GM18858 (cell line): ENCODE data around the gene PLP2.
A peak's percentile ranks its signal among the peaks of the same experiment; 100 is the strongest.
"Not testable (repeated sequence)": the region's sequence is repeated elsewhere in the genome, so short reads cannot be mapped to it uniquely, and the experiment has no call there.

ENCODE experiments used
- ATAC-seq: cut with Tn5 transposase; IDR thresholded peaks from one replicate; pipeline ENCODE4 v1.9.1; 2021; ENCODE audit not compliant: unreplicated experiment

Gene PLP2, protein sequence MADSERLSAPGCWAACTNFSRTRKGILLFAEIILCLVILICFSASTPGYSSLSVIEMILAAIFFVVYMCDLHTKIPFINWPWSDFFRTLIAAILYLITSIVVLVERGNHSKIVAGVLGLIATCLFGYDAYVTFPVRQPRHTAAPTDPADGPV

DNA sequence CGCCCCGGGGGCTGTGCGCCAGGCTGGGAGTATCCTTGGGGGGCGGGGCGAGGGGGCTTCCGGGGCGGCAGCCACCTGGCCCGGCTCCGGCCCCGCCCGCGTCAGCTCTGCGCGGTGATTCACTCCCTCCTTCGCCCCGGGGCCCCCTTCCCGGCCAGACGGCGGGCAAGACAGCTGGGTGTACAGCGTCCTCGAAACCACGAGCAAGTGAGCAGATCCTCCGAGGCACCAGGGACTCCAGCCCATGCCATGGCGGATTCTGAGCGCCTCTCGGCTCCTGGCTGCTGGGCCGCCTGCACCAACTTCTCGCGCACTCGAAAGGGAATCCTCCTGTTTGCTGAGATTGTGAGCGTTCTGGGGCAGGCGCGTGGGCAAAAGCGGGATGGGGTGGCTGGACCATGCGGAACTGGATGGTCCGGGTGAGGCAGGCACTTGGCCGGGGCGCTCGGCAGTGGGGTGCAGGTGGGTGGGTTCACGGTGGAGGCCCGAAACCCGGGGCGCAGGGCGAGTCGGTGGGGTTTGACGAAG lies at the start of gene PLP2:
Gene PLP2 (plus strand): TSS at position 147 of the 528 bp plus-strand sequence. CDS start 103 bp downstream, at position 250.
- ATAC-seq: no peak

DNA sequence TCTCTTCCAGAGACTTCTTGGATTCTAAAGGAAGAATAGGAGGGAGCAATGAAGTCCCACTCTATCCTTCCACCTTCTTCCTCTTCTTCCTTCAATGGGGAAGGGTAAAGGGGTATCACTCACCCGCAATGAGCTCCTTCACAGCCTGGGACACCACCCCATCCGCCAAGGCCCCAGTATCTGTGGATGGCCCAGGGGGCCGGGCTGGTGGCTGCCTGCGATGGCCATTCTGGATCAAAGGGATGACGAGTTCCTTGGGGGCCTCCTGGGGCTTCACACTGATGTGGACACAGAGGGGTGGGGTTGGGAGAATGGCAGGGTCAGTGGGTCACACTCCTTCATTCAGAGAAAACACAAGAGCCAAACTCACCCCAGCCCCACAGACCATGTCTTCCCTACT lies 49.2 kb upstream of the PLP2 start:
- ATAC-seq: no peak

DNA sequence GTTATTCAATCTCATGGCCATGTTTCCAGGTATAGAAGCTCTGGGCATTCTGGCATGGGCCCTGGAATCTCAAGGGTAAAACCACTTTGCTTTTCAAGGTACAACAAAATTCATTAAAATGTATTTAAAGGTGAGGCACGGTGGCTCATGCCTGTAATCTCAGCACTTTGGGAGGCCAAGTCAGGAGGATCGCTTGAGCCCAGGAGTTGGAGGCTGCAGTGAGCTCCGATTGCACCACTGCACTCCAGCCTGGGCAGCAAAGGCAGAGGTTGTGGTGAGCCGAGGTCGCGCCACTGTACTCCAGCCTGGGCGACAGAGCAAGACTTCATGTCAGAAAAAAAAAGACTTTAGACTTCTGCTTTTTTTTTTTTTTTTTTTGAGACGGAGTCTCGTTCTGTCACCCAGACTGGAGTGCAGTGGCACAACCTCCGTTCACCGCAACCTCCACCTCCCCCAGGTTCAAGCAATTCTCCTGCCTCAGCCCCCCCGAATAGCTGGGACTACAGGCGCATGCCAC lies 43.9 kb upstream of the PLP2 start:
- not testable (repeated sequence) for ATAC-seq

DNA sequence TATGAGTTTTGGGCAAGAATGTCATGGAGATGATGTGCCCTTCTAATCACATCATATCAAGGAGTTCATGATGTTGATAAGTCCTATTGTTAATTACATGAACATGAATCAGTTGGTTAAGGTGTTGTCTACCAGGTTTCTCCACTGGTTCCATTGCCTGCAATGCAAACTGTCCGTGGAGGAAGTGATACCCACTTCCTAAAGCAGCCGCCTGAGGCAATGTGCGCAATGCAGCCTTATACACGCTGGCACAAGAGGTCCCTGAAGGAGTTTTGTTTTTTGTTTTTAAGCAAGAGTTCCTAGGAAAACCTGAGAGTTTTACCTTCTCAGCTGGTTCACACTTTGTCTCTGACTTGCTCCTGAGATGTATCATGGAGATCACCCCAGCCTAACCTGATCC lies 42.3 kb upstream of the PLP2 start:
- ATAC-seq: no peak

DNA sequence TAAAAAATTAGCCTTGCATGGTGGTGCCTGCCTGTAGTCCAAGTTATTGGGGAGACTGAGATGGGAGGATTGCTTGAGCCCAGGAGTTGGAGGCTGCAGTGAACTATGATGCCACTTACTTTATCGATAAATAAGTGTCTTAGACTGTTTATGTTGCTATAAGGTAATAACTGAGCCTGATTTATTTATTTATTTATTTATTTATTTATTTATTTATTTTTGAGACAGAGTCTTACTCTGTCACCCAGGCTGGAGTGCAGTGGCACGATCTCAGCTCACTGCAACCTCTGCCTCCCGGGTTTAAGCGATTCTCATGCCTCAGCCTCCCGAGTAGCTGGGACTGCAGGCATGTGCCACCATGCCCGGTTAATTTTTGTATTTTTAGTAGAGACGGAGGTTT lies 39.4 kb upstream of the PLP2 start:
- not testable (repeated sequence) for ATAC-seq

DNA sequence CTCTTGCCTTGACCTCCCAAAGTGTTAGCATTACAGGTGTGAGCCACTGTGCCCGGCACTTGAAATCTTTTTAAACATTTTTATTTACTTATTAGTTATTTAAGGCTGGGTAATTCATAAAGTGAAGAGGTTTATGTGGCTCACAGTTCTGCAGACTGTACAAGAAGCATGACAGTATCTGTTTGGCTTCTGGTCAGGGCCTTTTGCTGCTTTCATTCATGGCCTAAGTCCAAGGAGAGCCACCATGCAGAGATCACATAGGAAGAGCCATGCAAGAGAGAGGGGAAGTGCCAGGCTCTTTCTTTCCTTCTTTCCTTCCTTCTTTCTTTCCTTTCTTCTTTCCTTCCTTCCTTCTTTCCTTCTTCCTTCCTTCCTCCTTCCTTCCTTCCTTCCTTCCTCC lies 37.9 kb upstream of the PLP2 start:
- no peak for ATAC-seq

DNA sequence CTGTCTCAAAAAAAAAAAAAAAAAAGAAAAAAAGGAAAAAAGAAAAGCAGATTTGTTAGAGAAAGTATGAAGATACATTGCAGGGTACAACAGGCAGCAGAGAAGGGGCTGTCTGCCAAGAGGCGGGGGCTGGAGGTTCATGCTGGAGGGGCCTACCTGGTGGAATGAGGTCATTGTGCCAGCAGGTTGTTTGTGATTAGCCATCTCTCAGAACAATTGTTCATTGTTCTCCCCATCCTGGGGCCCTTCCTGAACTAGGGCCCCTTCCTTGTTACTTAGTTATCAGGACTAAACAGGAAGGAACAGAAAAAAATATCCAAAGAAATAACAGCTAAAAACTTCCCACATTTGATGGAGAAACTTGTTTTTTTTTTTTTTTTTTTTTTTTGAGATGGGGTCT lies 34.2 kb upstream of the PLP2 start:
- ATAC-seq: no peak

DNA sequence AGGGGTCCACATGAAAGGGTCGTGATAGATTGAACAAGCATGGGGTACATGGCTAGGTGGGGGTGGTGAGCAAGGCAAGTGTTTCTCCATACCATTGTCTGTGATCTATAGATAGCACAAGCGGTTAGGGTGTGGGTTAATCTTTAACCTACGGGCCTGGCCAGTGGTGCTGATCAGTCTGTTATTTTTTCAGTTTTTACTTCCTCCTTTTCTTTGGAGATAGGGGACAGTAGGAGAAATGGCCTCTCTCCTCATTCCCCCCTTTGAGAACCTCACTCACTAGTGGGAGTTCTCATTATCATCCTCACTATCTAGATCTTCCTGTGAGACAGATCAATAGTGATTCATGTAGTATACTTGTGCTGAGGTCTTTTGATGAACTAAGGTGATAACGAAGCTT lies 32.0 kb upstream of the PLP2 start:
- ATAC-seq: no peak

DNA sequence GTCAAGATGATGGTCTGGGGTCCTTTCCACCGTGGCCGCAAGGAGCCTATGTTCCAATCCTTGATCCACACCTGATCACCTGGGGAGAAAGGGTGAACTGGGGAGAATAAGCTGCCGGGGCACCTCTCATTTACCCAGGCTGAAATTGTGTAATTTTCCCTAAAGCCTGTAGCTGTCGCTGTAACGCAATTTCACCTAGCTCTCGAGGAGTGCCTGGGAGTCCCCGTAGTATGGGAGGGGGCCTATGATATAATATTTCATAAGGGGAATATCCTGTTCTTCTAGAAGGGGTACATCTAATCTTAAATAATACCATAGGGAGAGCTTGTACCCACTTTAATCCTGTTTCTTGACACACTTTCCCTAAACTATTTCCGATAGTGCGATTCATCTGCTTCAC lies 29.4 kb upstream of the PLP2 start:
- ATAC-seq: not testable (repeated sequence)

DNA sequence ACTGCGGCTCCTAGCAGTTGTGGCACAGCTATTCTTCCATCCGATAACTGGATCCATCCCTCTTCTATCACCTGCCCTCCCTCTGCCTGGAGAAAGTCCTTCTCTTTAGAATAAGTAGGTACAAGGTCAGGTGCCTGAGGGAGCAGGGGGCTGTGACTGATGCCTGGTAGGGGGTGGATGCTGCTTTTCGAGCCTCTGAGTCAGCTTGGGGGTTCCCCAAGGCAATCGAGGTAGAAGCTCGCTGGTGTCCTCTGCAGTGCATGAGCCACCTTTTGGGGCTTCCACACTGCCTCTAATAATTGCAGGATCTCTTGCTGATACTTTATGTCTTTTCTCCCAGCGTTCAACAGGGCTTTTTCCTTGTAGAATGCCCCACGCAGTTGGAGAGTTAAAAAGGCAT lies 28.5 kb upstream of the PLP2 start:
- not testable (repeated sequence) for ATAC-seq

DNA sequence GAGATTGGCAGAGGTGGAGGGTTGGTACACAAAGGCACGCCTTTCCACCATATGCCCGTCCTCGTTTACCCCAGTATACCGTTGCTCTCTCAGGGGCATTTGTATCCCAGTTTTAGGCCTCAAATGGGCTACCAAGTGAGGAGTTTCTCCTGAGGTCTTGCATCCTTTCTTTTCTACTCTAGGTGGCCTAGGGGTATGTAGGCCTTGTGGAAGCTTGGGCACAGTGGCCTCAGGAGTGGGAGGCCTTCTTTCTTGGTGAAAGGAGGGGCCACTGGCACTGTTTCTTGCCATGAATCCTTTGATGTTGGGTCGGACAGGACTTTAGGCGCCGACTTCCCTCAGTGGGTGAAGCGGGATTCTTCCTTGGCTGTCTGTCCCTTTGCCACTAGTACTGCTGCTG lies 24.4 kb upstream of the PLP2 start:
- ATAC-seq: no peak

DNA sequence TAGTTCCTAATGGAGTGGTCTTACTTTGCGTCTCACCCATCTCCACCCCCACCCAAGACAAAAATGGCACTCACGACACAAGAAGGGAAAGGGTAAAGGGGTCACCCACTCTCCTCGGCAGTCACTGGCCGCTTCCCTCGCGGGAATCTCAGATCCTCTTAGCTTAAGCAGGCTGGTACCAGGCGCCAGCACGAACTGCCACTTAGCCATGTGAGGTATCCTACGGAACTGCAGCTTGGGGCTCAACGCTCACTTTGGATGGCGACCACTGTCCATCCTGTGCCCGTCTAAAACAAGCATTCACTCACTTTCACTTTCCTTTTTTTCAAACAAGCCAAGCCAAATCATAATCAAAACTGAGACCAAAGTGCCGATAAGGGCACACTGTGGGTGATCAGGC lies 23.8 kb upstream of the PLP2 start:
- ATAC-seq: no peak

DNA sequence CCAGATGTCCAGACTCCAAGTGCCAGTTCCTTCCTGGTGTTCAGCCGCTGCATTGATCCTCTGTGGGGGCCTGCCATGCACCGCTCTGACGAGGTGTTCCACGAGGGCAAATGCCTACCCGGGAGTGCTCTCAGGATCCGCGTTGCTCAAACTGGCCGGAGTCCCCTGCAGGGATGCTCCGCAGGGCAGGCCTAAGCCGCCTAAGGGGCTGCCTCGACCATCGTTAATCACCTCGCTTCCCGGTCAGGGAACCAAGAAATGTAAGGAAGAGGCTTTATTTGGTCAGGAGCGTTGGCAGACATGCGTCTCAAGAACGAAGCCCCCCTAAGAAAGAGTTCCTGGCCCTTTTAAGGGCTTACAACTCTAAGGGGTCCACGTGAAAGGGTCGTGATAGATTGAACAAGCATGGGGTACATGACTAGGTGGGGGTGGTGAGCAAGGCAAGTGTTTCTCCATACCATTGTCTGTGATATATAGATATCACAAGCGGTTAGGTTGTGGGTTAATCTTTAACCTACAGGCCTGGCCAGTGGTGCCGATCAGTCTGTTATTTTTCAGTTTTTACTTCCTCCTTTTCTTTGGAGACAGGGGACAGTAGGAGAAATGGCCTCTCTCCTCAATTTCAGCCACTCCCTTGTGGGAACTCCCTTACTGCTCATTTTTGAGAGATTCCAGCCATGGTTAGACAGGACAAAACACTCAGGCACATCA lies 23.2 kb upstream of the PLP2 start:
- not testable (repeated sequence) for ATAC-seq

DNA sequence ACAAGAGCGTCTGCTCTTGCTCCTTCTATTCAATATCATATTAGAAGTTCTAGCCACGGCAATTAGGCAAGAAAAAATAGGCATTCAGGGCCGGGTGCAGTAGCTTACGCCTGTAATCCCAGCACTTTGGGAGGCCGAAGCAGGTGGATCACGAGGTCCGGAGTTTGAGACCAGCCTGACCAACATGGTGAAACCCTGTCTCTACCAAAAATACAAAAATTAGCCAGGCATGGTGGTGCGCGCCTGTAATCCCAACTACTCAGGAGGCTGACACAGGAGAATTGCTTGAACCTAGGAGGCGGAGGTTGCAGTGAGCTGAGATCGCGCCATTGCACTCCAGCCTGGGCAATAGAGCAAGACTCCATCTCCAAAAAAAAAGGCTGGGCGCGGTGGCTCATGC lies 22.4 kb upstream of the PLP2 start:
- ATAC-seq: not testable (repeated sequence)

DNA sequence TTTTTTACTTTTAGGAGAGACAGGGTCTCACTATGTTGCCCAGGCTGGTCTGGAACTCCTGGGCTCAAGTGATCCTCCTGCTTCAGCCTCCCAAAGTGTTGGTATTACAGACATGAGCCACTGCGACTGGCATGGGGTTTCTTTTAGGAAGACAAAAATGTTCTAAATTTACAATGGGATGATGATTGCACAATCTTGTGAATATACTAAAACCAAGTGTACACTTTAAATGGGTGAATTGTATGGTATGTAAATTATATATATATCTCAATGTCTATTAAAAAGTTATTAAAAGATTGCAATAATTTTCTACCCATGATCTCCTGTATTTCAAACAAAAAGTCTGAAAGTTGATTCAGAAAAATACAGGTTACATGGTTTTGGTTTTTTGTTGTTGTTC lies 18.2 kb upstream of the PLP2 start:
- no peak for ATAC-seq

DNA sequence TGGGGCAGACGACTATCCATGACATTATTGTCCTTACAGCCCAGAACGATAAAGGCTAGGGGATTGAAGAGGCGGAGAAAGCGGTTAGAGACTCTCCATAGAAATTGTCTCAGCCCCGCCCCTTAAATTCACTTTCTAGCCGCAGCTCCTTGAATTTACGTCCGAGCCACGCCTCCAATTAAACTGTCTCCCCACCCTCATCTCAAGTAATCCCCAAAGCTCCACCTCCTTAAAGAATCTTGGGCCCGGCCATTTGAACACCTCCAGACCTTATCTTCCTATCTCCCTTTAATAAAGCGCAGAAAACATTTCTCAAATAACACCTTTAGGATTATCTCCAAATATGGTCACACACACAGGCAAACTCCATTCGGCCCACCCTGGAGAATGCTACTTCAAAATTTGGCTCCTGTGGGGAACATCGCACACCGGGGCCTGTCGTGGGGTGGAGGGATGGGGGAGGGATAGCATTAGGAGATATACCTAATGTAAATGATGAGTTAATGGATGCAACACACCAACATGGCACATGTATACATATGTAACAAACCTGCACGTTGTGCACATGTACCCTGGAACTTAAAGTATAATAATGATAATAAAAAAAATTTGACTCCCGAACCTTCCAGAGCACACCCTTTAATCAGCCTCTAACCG lies 16.3 kb upstream of the PLP2 start:
- ATAC-seq: peak; percentile 14

DNA sequence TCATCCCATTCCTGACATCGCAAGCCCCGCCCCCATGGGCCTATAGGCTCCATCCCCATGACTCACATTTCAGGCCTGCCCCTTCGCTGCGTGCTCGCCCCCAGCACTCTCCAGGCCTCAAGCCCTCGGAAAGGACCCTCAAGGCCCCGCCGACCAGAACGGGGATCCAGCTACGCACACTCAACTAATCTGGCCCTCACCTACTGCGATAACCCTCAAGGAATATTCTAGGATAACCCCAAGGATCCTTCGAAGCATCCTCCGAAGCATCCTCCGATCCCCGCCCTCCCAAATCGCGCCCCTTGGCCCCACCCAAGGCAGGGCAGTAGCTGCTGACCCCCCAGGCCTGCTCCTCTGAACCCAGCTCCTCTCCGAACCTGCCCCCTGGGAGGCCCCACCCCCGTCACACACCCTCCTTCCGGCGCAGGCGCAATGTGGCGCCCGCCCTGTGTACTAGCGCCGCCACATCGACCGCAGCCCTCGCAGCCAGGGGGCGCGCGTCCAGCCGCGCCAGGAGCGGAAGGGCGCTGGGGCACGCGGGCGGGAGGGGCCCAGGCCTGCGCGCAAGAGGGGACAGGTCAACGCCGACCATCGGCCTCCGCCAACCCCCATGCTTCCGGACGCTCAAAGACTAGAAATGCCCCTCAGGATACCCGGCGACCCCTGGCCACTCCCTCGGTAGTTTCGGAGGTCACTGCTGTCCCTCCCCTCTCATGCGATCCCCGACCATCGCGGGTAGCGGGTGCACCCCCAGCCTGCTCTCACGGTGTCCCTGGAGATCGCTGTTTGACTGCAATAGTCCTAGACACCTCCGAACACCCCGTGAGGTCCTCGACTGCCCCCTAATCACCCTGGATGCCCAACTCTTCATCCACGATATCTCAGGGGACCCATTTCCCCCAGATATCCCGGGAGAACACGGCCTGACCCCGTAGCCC lies 15.5 kb upstream of the PLP2 start:
- peak; percentile 70 for ATAC-seq

DNA sequence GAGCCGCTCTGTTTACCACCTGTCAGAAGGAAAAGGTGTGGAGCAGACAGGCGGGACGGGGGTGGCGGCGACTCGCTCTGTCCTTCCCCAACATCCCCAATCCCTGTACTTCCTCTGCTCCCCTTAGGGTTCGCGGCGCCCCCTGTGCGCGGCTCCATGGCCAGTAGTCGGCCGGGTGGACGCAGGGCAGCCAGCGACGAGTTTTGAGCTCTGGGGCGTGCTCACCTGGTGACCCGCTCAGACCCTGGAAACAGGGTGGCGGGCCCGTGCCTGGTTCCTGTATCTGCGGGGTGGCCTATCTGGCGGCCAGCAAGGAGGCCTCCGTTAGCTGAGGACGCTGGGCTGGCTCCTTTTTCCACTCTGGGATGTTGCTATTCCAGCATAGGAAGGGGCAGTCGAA lies 14.5 kb upstream of the PLP2 start:
- ATAC-seq: no peak

DNA sequence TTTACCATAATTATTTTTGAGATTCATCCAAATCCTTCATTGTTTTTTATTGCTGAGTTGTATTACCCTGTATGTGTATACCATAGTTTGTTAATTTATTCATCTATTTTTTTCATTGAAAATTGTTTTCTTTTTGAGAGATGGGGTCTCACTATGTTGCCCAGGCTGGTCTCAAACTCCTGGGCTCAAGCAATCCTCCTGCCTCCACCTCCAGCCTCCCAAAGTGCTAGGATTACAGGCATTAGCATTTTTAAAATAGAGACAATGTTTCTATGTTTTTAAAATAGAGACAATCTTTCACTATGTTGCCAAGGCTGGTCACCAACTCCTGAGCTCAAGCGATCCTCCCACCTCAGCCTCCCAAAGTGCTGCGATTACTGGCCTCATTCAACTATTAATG lies 10.8 kb upstream of the PLP2 start:
- no peak for ATAC-seq

DNA sequence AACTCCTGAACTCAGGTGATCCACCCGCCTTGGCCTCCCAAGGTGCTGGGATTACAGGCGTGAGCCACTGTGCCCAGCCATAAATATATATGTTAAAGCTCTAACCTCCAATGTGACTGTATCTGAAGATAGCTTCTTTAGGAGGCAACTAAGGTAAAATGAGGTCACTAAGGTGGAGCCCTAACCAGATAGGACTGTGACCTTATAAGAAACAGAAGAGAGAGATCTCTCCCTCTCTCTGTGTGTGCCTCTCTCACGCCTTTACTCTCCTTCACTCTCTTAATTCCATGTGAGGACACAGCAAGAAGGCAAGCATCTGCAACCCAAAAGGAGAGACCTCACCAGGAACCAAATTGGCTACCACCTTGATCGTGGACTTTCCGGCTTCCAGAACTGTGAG lies 10.1 kb upstream of the PLP2 start:
- no peak for ATAC-seq

DNA sequence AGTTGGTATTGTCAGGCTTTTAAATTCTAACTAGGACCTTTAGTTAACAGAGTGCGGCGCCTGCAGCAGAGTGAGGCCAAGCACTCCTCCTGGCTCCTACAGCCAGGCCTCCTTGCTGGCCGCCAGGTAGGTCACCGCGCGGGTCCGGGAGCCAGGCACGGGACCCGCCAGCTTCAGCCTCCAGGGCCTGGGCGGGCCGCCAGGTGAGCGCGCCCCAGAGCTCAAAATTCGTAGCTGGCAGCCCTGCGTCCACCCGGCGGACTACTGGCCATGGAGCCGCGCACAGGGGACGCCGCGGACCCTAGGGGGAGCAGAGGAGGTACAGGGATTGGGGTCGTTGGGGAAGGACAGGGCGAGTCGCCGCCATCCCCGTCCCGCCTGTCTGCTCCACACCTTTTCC lies 9.1 kb upstream of the PLP2 start, which contains the start of gene MAGIX:
Gene MAGIX (plus strand): TSS at position 139 of the 400 bp plus-strand sequence. CDS start 132 bp downstream, at position 271.
- ATAC-seq: no peak
